SK-N-SH treated with all-trans-retinoic acid at 6 μM for 48 hours (cell line): Measurements from ENCODE around the gene UBXN4.

Source experiments
- ARNTL ChIP-seq: fragments of 450-650 bp; formaldehyde crosslinking; IDR thresholded peaks from 2 replicates; pipeline ENCODE4 v1.5.0; 2020; ENCODE audit warnings: low read depth, mild to moderate bottlenecking, moderate library complexity, borderline replicate concordance
- CREB5 ChIP-seq: fragments of 250-450 bp; sonication (Bioruptor Pico); IDR thresholded peaks from 2 replicates; pipeline ENCODE4 v1.5.1; 2020; ENCODE audit warnings: low read depth, mild to moderate bottlenecking, moderate library complexity
- CSDC2 ChIP-seq: fragments of 250-450 bp; sonication (Bioruptor Pico); IDR thresholded peaks from 2 replicates; pipeline ENCODE4 v1.5.0; 2020; ENCODE audit warnings: mild to moderate bottlenecking, moderate library complexity
- ISL1 ChIP-seq: fragments of 250-450 bp; sonication (Bioruptor Pico); IDR thresholded peaks from 2 replicates; pipeline ENCODE4 v2.1.2; 2022; ENCODE audit warnings: mild to moderate bottlenecking, moderate library complexity
- PPARA ChIP-seq: fragments of 250-450 bp; sonication (Bioruptor Pico); IDR thresholded peaks from 2 replicates; pipeline ENCODE4 v1.5.0; 2020; ENCODE audit warnings: mild to moderate bottlenecking, borderline replicate concordance
- TCF4 ChIP-seq: fragments of 250-450 bp; sonication (Bioruptor Pico); IDR thresholded peaks from 2 replicates; pipeline ENCODE4 v1.8.0; 2021; ENCODE audit warnings: mild to moderate bottlenecking, moderate library complexity, borderline replicate concordance
- ZFP3 ChIP-seq: fragments of 250-450 bp; sonication (Bioruptor Pico); IDR thresholded peaks from 2 replicates; pipeline ENCODE4 v1.5.0; 2020; ENCODE audit warnings: mild to moderate bottlenecking, moderate library complexity
- ZNF70 ChIP-seq: fragments of 450-650 bp; formaldehyde crosslinking; IDR thresholded peaks from 2 replicates; pipeline ENCODE4 v1.5.0; 2020; ENCODE audit warnings: mild to moderate bottlenecking, moderate library complexity
- TF ChIP-seq, protein P1 (sequence below): fragments of 250-450 bp; sonication (Bioruptor Pico); IDR thresholded peaks from 2 replicates; pipeline ENCODE4 v1.8.0; 2020; ENCODE audit warnings: mild to moderate bottlenecking, moderate library complexity, borderline replicate concordance
- TF ChIP-seq, protein P2 (sequence below): fragments of 250-450 bp; sonication (Bioruptor Pico); IDR thresholded peaks from 2 replicates; pipeline ENCODE4 v1.5.0; 2020; ENCODE audit warnings: mild to moderate bottlenecking, moderate library complexity

DNA sequence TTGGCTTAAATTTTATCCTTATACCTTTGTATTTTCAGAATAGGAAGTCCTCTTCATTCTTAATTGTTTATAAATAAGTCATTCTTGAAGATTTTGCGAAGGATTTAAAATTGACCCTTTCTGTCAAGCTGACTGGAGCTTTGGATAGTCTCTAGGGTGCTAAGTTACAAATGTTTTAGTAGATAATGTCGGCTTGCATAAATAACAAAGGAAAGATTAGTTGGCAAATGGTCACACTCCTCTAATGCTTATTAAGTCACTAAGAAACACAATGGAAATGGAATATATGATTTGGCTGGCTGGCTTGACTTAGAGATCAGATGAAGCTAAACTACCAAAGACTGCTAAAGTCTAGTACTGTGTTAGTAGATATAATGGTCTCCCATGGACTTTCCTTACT lies 40.6 kb downstream of the UBXN4 start:
- TF ChIP-seq, protein P1, sequence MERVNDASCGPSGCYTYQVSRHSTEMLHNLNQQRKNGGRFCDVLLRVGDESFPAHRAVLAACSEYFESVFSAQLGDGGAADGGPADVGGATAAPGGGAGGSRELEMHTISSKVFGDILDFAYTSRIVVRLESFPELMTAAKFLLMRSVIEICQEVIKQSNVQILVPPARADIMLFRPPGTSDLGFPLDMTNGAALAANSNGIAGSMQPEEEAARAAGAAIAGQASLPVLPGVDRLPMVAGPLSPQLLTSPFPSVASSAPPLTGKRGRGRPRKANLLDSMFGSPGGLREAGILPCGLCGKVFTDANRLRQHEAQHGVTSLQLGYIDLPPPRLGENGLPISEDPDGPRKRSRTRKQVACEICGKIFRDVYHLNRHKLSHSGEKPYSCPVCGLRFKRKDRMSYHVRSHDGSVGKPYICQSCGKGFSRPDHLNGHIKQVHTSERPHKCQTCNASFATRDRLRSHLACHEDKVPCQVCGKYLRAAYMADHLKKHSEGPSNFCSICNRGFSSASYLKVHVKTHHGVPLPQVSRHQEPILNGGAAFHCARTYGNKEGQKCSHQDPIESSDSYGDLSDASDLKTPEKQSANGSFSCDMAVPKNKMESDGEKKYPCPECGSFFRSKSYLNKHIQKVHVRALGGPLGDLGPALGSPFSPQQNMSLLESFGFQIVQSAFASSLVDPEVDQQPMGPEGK (CRISPR knock-in tag), result no peak
- TF ChIP-seq ZFP3, result no peak
- TF ChIP-seq CSDC2 (CRISPR knock-in tag), result no peak
- TF ChIP-seq PPARA (CRISPR knock-in tag), result no peak
- no peak for TF ChIP-seq TCF4 (CRISPR knock-in tag)
- TF ChIP-seq, protein P2, sequence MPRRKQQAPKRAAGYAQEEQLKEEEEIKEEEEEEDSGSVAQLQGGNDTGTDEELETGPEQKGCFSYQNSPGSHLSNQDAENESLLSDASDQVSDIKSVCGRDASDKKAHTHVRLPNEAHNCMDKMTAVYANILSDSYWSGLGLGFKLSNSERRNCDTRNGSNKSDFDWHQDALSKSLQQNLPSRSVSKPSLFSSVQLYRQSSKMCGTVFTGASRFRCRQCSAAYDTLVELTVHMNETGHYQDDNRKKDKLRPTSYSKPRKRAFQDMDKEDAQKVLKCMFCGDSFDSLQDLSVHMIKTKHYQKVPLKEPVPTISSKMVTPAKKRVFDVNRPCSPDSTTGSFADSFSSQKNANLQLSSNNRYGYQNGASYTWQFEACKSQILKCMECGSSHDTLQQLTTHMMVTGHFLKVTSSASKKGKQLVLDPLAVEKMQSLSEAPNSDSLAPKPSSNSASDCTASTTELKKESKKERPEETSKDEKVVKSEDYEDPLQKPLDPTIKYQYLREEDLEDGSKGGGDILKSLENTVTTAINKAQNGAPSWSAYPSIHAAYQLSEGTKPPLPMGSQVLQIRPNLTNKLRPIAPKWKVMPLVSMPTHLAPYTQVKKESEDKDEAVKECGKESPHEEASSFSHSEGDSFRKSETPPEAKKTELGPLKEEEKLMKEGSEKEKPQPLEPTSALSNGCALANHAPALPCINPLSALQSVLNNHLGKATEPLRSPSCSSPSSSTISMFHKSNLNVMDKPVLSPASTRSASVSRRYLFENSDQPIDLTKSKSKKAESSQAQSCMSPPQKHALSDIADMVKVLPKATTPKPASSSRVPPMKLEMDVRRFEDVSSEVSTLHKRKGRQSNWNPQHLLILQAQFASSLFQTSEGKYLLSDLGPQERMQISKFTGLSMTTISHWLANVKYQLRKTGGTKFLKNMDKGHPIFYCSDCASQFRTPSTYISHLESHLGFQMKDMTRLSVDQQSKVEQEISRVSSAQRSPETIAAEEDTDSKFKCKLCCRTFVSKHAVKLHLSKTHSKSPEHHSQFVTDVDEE (CRISPR knock-in tag), result no peak
- no peak for TF ChIP-seq CREB5 (CRISPR knock-in tag)
- no peak for TF ChIP-seq ISL1 (CRISPR knock-in tag)
- TF ChIP-seq ARNTL (CRISPR knock-in tag), result no peak
- no peak for TF ChIP-seq ZNF70
